Transverse colon (tissue), 4 donors: ENCODE data around the gene KXD1.

ENCODE experiments used
- EP300 ChIP-seq: sonication (generic); formaldehyde crosslinking; IDR thresholded peaks from one replicate; pipeline ENCODE4 v1.6.1; 2017; ENCODE audit warnings: antibody characterized with exemption, low read depth
- POLR2A ChIP-seq: fragments of 450-650 bp; IDR thresholded peaks from one replicate; pipeline ENCODE4 v1.6.1; 2016; ENCODE audit warnings: antibody characterized with exemption, mild to moderate bottlenecking, moderate library complexity
- POLR2AphosphoS5 ChIP-seq, 3 donors: sonication (generic); formaldehyde crosslinking; IDR thresholded peaks; one replicate each; pipeline ENCODE4 v1.6.1; 2016; ENCODE audit warnings: antibody characterized with exemption in 3 of 3
- TF ChIP-seq, protein P1 (sequence below), 5 experiments: fragments of 200-600 bp in 3 of 5; fragments of 450-650 bp in 2 of 5; sonication (generic) in 3 of 5; IDR thresholded peaks; 1 replicate in 2 of 5; 2 replicates in 3 of 5; pipeline ENCODE4 v1.5.1; 2016 to 2017; ENCODE audit warnings: antibody characterized with exemption in 5 of 5, inconsistent platforms in 3 of 5, mild to moderate bottlenecking in 2 of 5, moderate library complexity in 1 of 5

DNA sequence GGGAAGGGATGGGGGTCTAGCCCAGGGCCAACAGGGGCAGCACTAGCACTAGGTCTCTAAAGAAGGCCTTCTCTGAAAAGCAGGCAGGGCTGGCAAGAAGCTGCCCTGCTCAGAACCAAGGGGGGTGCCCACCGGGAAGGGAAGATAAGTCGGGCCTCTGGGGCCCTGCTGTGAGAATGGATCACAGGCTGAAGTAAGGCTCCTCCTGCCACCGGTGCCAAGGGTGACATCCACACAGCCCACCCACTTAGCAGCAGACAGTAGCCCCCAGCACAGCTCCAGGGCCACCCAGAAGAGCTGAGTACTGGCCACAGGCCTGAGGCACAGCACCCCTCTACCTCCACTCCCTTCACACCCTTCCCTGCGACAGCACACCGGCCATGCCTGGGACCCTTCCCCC, 41.7 kb upstream of the KXD1 start:
- no peak for TF ChIP-seq POLR2A
- TF ChIP-seq, protein P1, sequence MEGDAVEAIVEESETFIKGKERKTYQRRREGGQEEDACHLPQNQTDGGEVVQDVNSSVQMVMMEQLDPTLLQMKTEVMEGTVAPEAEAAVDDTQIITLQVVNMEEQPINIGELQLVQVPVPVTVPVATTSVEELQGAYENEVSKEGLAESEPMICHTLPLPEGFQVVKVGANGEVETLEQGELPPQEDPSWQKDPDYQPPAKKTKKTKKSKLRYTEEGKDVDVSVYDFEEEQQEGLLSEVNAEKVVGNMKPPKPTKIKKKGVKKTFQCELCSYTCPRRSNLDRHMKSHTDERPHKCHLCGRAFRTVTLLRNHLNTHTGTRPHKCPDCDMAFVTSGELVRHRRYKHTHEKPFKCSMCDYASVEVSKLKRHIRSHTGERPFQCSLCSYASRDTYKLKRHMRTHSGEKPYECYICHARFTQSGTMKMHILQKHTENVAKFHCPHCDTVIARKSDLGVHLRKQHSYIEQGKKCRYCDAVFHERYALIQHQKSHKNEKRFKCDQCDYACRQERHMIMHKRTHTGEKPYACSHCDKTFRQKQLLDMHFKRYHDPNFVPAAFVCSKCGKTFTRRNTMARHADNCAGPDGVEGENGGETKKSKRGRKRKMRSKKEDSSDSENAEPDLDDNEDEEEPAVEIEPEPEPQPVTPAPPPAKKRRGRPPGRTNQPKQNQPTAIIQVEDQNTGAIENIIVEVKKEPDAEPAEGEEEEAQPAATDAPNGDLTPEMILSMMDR (IDR thresholded peaks at IDR 0.05) = no peak
- no peak for TF ChIP-seq POLR2AphosphoS5 (IDR thresholded peaks at IDR 0.05)
- TF ChIP-seq EP300 = no peak
